EH (cell line): ENCODE results near the gene SURF2.

ENCODE experiments used
- DNase-seq: peaks from one replicate; pipeline ENCODE4 v3.0.0-alpha.2; 2015; ENCODE audit warnings: low read depth

The SURF2 gene

DNA sequence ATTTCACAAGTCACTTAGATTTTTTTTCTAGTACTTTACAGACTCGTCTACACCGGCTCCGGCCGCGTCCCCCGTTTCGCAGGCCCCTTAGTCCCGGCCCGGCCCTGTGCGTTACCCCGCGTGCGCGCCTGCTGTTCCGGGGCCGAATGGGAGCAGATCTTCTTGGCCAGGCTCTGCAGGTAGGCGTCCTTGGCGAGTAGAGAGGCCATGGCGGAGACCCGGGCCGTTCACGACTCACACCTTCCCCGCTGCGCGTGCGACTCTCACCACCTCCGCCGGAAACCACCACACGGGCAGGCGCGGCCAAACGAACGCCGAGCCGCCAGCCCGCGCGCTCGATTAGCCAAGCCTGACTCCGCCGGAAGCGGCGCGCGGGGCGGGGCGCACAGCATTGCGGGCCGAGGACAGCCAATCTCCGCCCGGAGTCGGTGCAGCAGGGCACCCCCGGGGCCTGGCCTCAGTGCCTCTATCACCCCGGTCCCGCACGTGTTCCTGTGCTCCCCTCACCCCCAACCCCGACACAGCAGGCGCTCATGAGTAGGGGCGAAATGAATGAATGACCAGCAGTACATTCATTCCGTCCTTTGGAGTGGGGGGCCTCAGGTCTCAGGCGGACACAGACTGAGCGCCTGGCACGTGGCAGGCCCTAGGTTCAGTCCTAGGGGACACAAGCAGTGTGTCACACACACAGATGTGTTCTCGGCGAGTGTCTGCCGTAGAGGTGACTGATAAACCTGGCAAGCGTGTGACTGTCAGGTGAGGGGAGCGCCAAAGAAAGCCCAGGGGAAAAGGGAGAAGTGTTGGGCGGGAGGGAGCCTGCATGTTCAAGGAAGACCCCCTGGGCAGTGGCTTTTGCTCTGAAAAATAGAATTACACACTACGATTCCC, 20.2 kb upstream of the SURF2 start, which contains the start of gene SURF6:
TSS of gene SURF6 (minus strand) at position 265 of the 888 bp plus-strand sequence. CDS start at position 209, 56 bp downstream.
- peak; percentile 83 for DNase-seq

DNA sequence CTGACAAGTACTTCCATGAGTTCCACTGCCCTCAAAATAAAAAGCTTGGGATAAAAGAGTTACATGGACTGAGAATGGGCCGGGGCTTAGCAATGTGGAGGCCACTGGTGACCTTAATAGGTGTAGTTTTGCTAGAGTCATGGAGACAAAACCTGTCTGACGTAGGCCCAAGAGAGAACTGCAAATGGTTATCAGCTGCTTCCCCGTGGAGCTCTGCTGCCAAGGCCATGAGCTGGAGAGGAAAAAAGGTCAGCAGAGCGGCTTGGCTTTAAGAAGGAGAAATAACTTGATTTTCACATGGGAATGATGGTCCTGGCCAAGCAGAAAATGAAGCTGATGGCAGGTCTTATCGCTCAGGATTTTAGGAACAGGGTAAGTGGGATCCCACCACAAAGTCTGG, 16.7 kb upstream of the SURF2 start:
- DNase-seq, result no peak

DNA sequence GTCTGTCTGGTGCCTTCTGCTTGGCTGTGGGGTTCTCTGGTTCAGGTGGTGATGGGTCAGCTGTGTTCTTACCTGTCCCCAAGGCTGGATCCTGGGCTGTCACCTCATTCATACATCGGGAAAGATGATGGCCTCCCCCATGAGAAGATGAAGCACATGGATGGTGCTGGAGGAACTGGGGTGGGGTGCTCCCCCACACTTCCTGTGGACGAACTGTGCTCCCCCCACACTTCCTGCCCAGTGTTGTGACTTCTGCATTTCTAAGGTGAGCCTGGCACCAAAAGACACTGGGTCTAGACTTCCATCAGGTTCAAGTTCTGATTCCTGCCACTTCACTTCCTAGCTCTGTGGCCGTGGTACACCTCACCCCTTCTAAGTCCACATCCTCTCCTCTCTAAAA, 16.1 kb upstream of the SURF2 start:
- DNase-seq, result no peak

GRCh38 chr9:133340916-133341315, 15.4 kb upstream of the SURF2 start:
- no peak for DNase-seq

DNA sequence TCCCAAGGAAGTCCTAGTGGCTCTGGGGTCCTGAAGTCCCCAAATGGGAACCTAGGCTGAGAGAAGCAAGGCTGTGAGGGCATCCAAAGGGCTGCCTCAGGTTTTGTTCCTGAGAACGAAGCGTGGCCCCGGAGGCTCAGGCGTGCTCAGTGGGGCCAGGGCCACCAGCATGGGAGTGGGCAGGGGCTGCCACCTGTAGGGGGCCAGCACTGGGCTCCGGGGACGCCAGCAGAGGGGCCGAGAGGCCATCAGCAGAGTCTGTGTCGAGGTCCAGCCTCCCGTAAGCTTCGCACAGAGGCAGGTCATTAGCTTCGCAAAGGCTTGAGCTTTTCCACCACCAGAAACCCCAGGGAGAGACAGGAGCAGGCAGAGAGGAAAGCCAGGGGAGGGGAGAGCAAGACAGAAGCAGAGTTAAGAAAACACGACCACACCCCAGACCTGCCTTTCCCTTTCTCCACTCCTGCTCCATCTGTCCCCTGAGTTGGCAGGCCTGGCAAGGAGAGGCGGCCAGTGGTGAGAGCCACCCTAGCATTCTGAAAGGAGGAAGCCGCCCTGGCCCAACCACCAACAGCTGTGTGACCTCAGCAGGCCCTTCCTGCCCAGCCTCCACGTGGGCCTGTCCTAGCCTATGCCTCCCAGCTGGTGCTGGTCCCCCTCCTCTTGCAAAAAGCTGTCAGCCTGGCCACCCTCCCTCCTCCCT, 14.8 kb upstream of the SURF2 start:
- no peak for DNase-seq

DNA sequence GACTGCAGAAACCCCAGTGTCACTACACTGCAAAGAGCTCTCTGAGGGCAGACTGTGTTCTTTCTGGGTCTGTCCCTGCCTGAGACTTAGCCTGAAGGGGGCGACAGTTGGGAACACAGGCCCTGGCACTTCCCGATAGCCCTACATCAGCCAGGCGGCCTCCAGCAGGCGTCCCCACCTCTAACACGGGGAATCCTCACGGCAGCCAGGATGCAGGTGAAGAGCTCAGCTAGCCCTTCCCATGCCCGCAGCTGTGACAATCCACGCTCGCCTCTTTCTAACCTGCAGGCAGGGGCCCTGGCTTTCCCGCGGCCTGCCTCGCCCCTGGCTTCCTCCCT, 14.3 kb upstream of the SURF2 start:
- DNase-seq, result no peak

DNA sequence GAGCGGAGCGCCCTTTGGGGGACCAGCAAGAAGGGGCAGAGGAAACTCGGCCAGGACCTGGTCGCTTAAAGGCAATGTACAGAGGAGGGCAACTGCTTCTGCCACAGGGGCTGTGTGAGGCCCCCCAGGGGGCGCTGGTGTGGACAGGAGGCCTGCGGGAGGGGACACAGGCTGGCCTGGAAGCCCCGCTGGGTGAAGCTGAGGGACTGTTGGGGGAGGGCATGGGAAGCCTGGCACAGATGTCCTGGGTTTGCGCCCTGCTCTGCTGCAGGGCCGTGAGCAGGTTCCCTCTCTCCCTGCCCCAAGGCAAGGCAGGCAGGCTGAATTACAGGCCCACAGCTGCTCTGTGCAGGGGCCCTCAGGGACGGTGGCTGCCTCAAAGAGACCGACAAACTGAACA, 13.8 kb upstream of the SURF2 start:
- no peak for DNase-seq

DNA sequence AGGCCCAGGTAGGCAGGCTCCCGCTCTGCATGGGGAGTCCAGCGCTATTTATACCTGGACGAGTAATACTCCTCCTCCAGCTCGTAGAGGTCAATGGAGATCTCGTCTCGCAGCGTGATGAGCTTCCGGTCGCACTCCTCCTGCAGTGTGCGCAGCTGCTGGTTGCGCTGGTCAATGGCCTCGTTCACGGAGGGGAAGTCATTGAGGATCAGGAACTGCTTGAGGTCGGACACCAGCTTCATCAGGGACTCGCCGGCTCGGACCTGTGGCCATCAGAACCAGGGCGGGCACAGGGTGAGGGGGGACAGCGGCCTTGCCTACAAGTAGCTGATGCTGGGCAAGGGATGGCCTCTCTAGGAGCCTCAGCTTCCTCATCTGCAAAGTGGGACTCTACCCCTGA, 12.3 kb upstream of the SURF2 start:
- DNase-seq, result no peak

GRCh38 chr9:133344979-133345378, 11.4 kb upstream of the SURF2 start:
- DNase-seq, result no peak

DNA sequence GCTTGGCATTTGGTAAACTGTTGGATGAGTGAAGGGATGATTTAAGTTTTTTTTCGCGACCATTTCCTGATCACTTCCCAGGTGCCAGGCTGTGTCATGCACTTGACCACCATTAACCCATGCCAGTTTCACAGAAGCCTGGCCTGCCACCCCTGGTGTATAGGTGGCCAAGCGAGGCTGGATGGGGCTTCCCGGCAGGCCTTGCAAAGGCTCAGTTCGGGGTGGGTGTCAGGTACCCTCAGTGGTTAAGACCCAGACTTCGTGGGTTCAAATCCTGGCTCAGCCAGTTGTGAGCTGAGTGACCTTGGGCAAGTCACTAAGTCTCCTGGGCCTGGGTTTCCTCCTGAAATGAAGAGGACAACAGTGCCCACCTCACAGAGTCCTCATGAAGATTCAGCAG, 10.8 kb upstream of the SURF2 start:
- DNase-seq, result no peak

GRCh38 chr9:133346021-133346785, 10.1 kb upstream of the SURF2 start:
- DNase-seq, result no peak

DNA sequence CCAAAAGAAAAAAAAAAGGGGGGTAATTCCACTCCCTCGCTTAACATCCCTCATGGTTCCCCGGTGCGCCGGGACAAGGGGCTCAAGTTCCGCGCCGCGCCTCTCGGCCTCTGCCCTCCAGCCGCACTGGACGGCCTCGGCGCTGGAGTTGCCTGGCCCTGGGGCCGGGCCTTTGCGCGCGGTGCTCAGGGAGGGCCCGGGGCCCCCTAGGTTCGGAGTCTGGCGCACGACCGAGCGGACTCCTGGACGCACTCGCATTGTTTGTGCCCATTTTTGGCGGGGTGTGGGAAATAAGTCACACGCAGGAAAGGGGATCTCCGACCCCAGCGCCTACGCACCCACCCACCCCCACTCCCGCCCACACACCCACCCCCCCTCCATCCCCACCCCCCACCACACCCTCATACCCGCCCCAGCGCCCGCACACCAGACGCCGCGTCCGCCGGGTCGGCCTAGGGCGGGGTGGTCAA, 8.8 kb upstream of the SURF2 start:
- DNase-seq, result peak; percentile 45

DNA sequence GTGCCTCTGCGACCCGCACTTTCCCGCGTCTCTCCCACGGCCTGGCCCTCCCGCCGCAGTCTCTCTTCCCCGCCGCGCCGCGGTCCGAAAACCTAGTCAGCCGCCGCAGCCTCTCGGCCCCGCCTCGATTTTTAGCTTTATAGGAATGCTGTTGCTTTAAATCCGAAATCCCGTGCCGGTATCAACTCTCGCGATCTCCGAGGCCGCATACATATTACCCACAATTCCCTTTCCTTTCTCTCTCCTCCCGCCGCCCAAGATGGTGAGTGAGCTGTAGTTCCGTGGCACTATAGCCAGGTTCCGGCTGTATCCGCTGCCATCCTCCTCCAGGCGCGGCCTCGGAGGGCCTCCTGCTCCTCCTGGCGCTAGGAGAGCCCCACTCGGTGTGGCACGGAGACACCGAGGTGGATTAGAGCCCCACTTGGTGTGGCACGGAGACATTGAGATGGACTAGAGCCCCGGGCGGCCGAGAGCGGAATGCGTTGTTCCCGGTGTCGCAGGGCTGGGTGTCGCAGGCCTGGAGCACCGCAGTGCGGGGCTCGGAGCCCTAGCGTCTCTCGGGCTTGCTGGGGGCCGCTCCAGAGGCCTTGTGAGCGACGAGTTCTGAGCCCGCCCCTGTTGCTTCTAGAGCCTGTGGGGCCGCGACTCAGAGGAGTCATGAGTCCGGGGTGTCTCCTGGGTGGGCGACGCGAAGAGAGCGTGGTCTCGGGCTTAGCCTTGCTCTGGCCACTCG, 8.2 kb upstream of the SURF2 start, which contains the start of the genes MED22 and RPL7A:
TSS of gene MED22 (minus strand) at position 147 of the 733 bp plus-strand sequence. CDS start 1,469 bp downstream, outside the sequence.
TSS of gene RPL7A (plus strand) at position 234 of the 733 bp plus-strand sequence. CDS start at position 260, 26 bp downstream.
- peak; percentile 97 for DNase-seq

DNA sequence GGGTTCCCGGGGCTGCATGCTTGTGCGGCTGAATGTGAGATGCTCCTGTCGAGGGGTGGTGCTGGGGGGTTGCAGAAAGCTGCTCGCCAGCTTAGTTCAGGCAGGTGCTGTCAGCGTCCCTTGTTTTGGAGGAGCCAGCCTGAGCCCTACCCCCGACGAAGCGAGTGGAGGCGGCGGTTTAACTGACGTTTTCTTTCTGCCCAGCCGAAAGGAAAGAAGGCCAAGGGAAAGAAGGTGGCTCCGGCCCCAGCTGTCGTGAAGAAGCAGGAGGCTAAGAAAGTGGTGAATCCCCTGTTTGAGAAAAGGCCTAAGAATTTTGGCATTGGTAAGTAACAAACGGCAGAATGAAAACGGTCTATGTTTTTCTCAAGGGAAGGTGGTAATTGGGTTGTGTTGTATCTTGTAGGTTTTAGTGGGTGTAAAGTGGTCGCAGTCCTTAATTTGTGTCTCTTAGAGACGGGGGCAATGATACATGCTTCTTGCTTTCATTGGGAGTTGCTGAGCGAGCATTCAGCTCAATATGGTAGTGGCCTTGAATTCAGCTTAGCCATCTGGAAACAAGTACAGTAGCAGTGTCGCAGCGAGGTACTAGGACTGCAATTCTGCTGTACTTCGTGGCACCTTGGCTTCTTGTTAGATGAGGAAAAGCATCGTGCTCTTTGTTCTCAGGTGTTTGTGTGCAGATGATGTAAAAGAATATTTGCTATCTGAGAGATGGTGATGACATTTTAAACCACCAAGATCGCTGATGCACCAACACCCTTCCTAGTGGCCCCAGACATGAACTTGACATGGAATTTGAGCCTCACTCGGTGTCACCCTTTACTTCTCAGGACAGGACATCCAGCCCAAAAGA, 7.4 kb upstream of the SURF2 start:
- peak; percentile 15 for DNase-seq

DNA sequence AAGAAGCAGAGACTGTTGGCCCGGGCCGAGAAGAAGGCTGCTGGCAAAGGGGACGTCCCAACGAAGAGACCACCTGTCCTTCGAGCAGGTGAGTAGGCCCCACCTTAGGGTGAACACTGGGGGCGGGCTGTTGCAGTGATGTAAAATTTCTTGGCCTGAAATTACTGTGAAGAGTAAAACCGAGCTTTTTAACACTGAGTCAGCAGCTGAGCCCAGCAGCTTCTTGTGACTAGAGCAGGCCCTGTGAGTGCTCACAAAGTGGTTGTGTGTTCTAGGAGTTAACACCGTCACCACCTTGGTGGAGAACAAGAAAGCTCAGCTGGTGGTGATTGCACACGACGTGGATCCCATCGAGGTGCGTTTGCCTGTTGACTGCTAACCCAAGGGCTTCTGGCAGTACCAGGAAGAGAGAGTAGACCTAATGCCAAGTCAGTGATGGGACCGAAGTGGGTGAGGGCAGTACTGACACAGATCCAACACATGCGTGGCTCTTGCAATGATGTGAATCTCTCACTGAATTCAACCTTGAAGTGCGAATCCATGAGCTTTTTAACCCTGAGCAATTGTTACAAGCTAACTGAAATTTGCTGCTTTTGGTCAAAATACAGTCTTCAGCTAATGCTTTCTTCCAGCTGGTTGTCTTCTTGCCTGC, 6.3 kb upstream of the SURF2 start:
- no peak for DNase-seq

DNA sequence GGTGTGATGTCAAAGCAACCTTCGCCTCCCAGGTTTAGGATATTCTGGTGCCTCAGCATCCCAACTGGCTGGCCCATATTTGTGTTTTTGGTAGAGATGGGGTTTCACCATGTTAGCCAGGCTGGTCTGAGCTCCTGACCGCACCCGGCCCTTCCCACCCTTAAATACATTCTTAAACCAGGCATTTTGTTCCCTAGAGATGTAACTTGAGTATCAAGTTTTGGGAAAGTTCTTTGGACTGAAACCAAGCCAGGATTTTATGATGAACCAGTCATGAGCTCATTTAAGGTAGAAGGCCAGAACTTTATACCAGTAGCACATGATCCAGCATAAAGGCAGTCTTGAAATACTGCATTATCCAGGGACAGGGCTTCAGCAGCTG, 4.8 kb upstream of the SURF2 start:
- DNase-seq, result no peak

DNA sequence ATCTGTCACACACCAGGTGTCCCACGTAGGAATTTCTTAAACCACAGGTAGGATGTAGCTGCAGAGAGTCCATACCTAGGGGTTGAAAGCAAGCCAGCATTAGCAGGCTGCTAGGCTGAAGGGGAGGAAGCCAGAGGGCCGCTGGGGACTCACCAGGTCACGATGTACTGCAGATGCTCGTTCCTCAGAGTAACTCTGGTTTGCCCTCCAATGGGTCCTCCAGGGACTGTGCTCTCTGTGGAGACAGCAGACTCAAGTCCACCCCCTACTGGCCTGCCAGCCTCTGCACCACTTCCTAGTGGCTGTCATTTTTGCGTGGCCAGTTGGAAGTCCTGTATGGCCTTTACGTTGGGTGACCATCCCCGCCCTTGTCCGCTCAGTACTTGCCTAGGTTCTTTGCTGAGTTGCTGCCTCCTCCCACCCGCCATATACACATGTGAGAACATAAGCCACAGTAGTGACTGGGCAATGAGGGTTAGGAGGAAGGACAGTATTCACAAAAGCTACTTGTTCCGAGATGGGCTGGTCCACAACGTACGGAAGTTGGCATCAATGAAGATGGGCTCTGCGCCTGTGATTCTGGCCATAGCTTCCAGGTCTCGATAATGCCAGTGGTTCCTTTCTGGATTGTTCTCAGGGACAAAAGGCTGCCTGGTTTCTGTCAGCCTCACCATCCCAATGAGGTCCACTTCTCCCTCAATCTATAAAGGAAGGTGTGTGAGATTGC, 4.3 kb upstream of the SURF2 start:
- DNase-seq, result peak; percentile 68

DNA sequence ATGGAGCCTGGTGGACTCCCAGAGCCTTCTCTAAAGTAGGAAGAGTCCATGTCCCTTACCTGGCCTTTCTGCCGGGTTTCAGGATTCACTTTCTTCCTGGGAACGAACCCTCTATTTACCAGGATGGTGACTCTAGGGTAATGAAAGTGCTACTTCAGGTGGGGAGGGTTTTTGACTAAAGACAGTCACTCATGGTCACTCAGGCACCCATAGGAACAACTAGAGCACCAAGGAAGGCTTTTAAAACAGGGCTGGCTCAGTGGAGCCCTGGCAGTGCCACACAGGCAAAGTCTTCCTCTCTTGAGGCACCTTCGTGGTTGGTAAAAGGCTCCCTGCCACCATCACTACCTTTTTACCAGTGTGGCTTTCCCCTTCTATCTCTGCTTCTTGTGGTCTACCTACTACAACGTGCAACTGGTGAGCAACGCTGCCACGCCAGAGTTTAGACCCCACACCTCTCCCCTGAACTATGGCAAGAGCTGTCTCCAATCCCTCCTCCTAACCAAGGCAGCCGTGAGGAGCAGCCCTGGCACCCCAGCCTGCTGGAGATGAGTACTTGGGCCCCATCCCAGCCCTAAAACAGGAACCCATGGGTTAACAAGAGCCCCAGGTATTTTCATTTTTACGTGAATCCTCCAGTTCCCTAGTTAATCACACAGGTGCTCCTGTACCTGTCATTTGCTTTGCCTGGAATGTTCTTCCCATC, 3.6 kb upstream of the SURF2 start:
- DNase-seq, result no peak

GRCh38 chr9:133353548-133353947, 2.8 kb upstream of the SURF2 start:
- no peak for DNase-seq
